ENCODE data around the gene PBX2. TPM values are rescaled to one million over a fixed set of nuclear protein-coding genes. Genes with fewer than 3 reads are reported as not detected.
A peak's percentile ranks its signal among the peaks of the same experiment; 100 is the strongest.

PBX2 gene
- total and polyA plus RNA-seq, 2 of the 4 experiments (the other 2 are of a cell fraction): 17.7 to 56.8 TPM

- Histone ChIP-seq H3K9me1 (ENCODE audit: insufficient read depth, low read length) (peaks cover 30% of the 10 kb centered on the region), H4K5ac (ENCODE audit: low read depth, low read length) (no peak overlapping the region), H3K9ac (ENCODE audit: low read depth, low read length) (peak overlapping the region; percentile 95), H3K18ac (ENCODE audit: low read depth, low read length) (no peak overlapping the region; the same call in 1 of the 2 replicates), H2AK5ac (ENCODE audit: low read depth, low read length) (peak overlapping the region; percentile 97), H3K14ac (replicated peaks; ENCODE audit: low read depth, low read length) (peak overlapping the region; percentile 87), H4K91ac (ENCODE audit: insufficient read depth, low read depth, low read length) (peak overlapping the region; percentile 82; the same call in 1 of the 2 replicates), H2BK20ac (ENCODE audit: low read depth, low read length) (no peak overlapping the region), H3K9me3 (ENCODE audit: control insufficient read depth, insufficient read depth, low read length) (no peaks in the 10 kb centered on the region), H2AK9ac (replicated peaks; ENCODE audit: low read depth, low read length, poor library complexity) (peak overlapping the region; percentile 99), H3K4ac (ENCODE audit: low read depth, low read length) (peak overlapping the region; percentile 96), H3K4me3 (ENCODE audit: insufficient read depth, low read depth, low read length) (peak overlapping the region; percentile 76), H3K27ac (ENCODE audit: insufficient read depth, low read length) (peak overlapping the region; percentile 96), H3K4me1 (ENCODE audit: control insufficient read depth, insufficient read depth, low read length) (peaks cover 7% of the 10 kb centered on the region), H2BK120ac (ENCODE audit: low read depth, low read length) (no peak overlapping the region), H4K8ac (ENCODE audit: low read depth in 2 of 2, low read length in 2 of 2) (peak overlapping the region; percentile 47 to 76; a peak in 2 of 4 replicates), H3K27me3 (ENCODE audit: control insufficient read depth, insufficient read depth, low read length) (no peaks in the 10 kb centered on the region), H2BK5ac (ENCODE audit: low read depth, low read length, poor library complexity, severe bottlenecking) (peak overlapping the region; percentile 82), H3K36me3 (ENCODE audit: control insufficient read depth, insufficient read depth, low read length) (peaks cover 14% of the 10 kb centered on the region), H3K79me1 (ENCODE audit: low read depth in 1 of 2, low read length in 2 of 2) (peaks cover 35 to 71% of the 10 kb centered on the region in 2 experiments), H4K20me1 (ENCODE audit: insufficient read depth, low read length) (peaks cover 3% of the 10 kb centered on the region; the same call in 1 of the 2 replicates), H2AFZ (replicated peaks; ENCODE audit: low read length, poor library complexity) (peak overlapping the region; percentile 93), H2BK15ac (ENCODE audit: low read depth, low read length) (no peak overlapping the region), H3K56ac (ENCODE audit: extremely low read depth, insufficient read depth, low read length) (peak overlapping the region; percentile 77; the same call in 1 of the 2 replicates), H3K23ac (ENCODE audit: low read depth, low read length) (peak overlapping the region; percentile 92), H3K4me2 (ENCODE audit: low read depth, low read length) (peak overlapping the region; percentile 98)
- CTCF ChIA-PET: no interaction called here
- ATAC-seq (ENCODE audit: low read depth) (no peak), DNase-seq (no peak)
- dilution Hi-C loops (cut with HindIII; ENCODE audit: low sequenced_read_pairs, unreplicated experiment): no loop called here
- TF ChIP-seq MAZ (IDR thresholded peaks at IDR 0.05; ENCODE audit: borderline replicate concordance, low read depth, low read length) (0 out of 2 replicates have a peak, but pooled peaks have one; percentile 8), SMC3 (IDR thresholded peaks at IDR 0.05; ENCODE audit: low read depth, low read length) (no peak)
- POLR2A ChIA-PET (ENCODE audit: unreplicated experiment): no interaction called here
- no TSS peak for BruUV-seq (replicated peaks)
- no CpG with 5 or more reads among the region's 2 CpGs for WGBS, 2 experiments (ENCODE audit: extremely low coverage in 2 of 2, insufficient read length in 1 of 2)
- in situ Hi-C loops (cut with MboI; ENCODE audit: low sequenced_read_pairs): loop anchor here (10.0 to 25.0 kb wide), 2 partner anchors 201 to 787 kb away; partner anchors contain the start of genes BRD2, DXO and HLA-DMA
- intact Hi-C loops (cut with micrococcal nuclease): loop anchor here (5.0 kb wide), 1 partner anchor 58 kb away; no protein-coding TSS in a partner anchor
Measured at GRCh38 chr6:32175322-32175710, 14.7 kb downstream of the PBX2 start.
